Cerebellar cortex (tissue), 1 donor: ENCODE measurements around the gene NEK4.
A peak's percentile ranks its signal among the peaks of the same experiment; 100 is the strongest.
"Not testable (repeated sequence)": the region's sequence is repeated elsewhere in the genome, so short reads cannot be mapped to it uniquely, and the experiment has no call there.

Source experiments
- DNase-seq: peaks from one replicate; pipeline ENCODE4 v3.0.0-alpha.2; 2015; ENCODE audit warnings: low spot score

Gene NEK4

GRCh38 chr3:52731590-52731989 lies 39.1 kb downstream of the NEK4 start:
- no peak for DNase-seq

- no peak for DNase-seq
Observed at GRCh38 chr3:52730681-52731080, 40.1 kb downstream of the NEK4 start.

- DNase-seq: not testable (repeated sequence)
Observed at GRCh38 chr3:52728753-52729152, 42.0 kb downstream of the NEK4 start.

- DNase-seq: no peak
Observed at GRCh38 chr3:52724511-52724910, 46.2 kb downstream of the NEK4 start.

GRCh38 chr3:52723935-52724334 lies 46.8 kb downstream of the NEK4 start:
- DNase-seq: no peak

- no peak for DNase-seq
Observed at GRCh38 chr3:52722491-52722890, 48.2 kb downstream of the NEK4 start.

- no peak for DNase-seq
Observed at GRCh38 chr3:52721730-52722008, 49.1 kb downstream of the NEK4 start.

- no peak for DNase-seq
Observed at GRCh38 chr3:52721002-52721729, 49.6 kb downstream of the NEK4 start.

GRCh38 chr3:52719618-52720017 lies 51.1 kb downstream of the NEK4 start:
- no peak for DNase-seq

GRCh38 chr3:52715714-52716305 lies 54.9 kb downstream of the NEK4 start:
- no peak for DNase-seq

- DNase-seq: no peak
Observed at GRCh38 chr3:52714335-52715302, 56.1 kb downstream of the NEK4 start.

GRCh38 chr3:52712291-52713212 lies 58.2 kb downstream of the NEK4 start:
- DNase-seq: no peak

- DNase-seq: no peak
Observed at GRCh38 chr3:52710512-52710911, 60.2 kb downstream of the NEK4 start.

- no peak for DNase-seq
Observed at GRCh38 chr3:52707585-52707984, 63.2 kb downstream of the NEK4 start.

GRCh38 chr3:52705688-52706686 lies 64.8 kb downstream of the NEK4 start, which contains the start of the genes GLT8D1 and SPCS1:
Gene GLT8D1 (minus strand): TSS chr3:52705791. CDS start chr3:52700460, 5,331 bp downstream.
Gene SPCS1 (plus strand): TSS chr3:52706106. CDS start chr3:52706247, 141 bp downstream.
- peak; percentile 87 for DNase-seq

- DNase-seq: no peak
Observed at GRCh38 chr3:52705438-52705687, 65.4 kb downstream of the NEK4 start.

GRCh38 chr3:52704611-52705437 lies 65.9 kb downstream of the NEK4 start:
- peak; percentile 40 for DNase-seq

- DNase-seq: no peak
Observed at GRCh38 chr3:52703341-52703740, 67.4 kb downstream of the NEK4 start.

- no peak for DNase-seq
Observed at GRCh38 chr3:52697632-52697965, 73.1 kb downstream of the NEK4 start.
